HepG2 (cell line): ENCODE results near the gene NFATC3. TPM values are rescaled to one million over a fixed set of nuclear protein-coding genes. Genes with fewer than 3 reads are reported as not detected.

Source experiments
- ATM ChIP-seq: fragments of 450-650 bp; IDR thresholded peaks from 2 replicates; pipeline ENCODE4 v1.7.1; 2017; ENCODE audit warnings: mild to moderate bottlenecking, borderline replicate concordance
- BCLAF1 ChIP-seq: fragments of 450-650 bp; IDR thresholded peaks from 2 replicates; pipeline ENCODE4 v1.6.1; 2017; ENCODE audit warnings: mild to moderate bottlenecking
- BRCA1 ChIP-seq: sonication (generic); formaldehyde crosslinking; IDR thresholded peaks from 2 replicates; pipeline ENCODE4 v1.4.0; 2020; ENCODE audit warnings: missing genetic modification reagents
- CCAR2 ChIP-seq: fragments of 200-400 bp; formaldehyde crosslinking; optimal IDR thresholded peaks from 2 replicates; pipeline ENCODE3; 2018; ENCODE audit warnings: low read depth, mild to moderate bottlenecking, low read length, moderate library complexity
- DMTF1 ChIP-seq: sonication (generic); formaldehyde crosslinking; IDR thresholded peaks from 2 replicates; pipeline ENCODE4 v1.4.0; 2020; ENCODE audit warnings: mild to moderate bottlenecking, missing genetic modification reagents
- HMGA1 ChIP-seq: sonication (generic); formaldehyde crosslinking; conservative IDR thresholded peaks from 2 replicates; pipeline ENCODE4 v1.4.0; 2020; ENCODE audit warnings: missing genetic modification reagents
- IRF2 ChIP-seq: IDR thresholded peaks from 2 replicates; pipeline ENCODE4 v1.6.1; 2018; ENCODE audit warnings: missing genetic modification reagents, missing compliant biosample characterization
- KLF12 ChIP-seq: sonication (generic); formaldehyde crosslinking; IDR thresholded peaks from 2 replicates; pipeline ENCODE4 v1.4.0; 2020; ENCODE audit warnings: missing genetic modification reagents, borderline replicate concordance
- MIXL1 ChIP-seq: IDR thresholded peaks from 2 replicates; pipeline ENCODE4 v1.6.1; 2016
- NBN ChIP-seq: fragments of 450-650 bp; conservative IDR thresholded peaks from 2 replicates; pipeline ENCODE4 v1.6.1; 2017
- SMARCC2 ChIP-seq: fragments of 450-650 bp; IDR thresholded peaks from 2 replicates; pipeline ENCODE4 v1.6.1; 2017; ENCODE audit warnings: antibody characterized with exemption, mild to moderate bottlenecking
- TRIM22 ChIP-seq: fragments of 450-650 bp; IDR thresholded peaks from 2 replicates; pipeline ENCODE4 v1.6.1; 2017
- UBTF ChIP-seq: sonication (generic); formaldehyde crosslinking; IDR thresholded peaks from 2 replicates; pipeline ENCODE4 v1.4.0; 2020; ENCODE audit warnings: mild to moderate bottlenecking, missing genetic modification reagents
- YEATS4 ChIP-seq: sonication (generic); formaldehyde crosslinking; IDR thresholded peaks from 2 replicates; pipeline ENCODE4 v1.4.0; 2020; ENCODE audit warnings: missing genetic modification reagents, borderline replicate concordance
- ZBTB2 ChIP-seq: sonication (generic); formaldehyde crosslinking; IDR thresholded peaks from 2 replicates; pipeline ENCODE4 v1.8.0; 2022; ENCODE audit warnings: low read depth, missing genetic modification reagents
- ZFX ChIP-seq: sonication (generic); formaldehyde crosslinking; IDR thresholded peaks from 2 replicates; pipeline ENCODE4 v1.4.0; 2020; ENCODE audit warnings: mild to moderate bottlenecking, low read depth, missing genetic modification reagents, moderate library complexity
- ZNF136 ChIP-seq: sonication (generic); formaldehyde crosslinking; IDR thresholded peaks from 2 replicates; pipeline ENCODE4 v1.8.1; 2022; ENCODE audit warnings: low read depth, mild to moderate bottlenecking, moderate library complexity, missing genetic modification reagents
- ZNF570 ChIP-seq: sonication (generic); formaldehyde crosslinking; IDR thresholded peaks from 2 replicates; pipeline ENCODE4 v1.4.0; 2020; ENCODE audit warnings: mild to moderate bottlenecking, missing genetic modification reagents, borderline replicate concordance
- ZNF75D ChIP-seq: sonication (generic); formaldehyde crosslinking; IDR thresholded peaks from 2 replicates; pipeline ENCODE4 v1.8.1; 2023; ENCODE audit warnings: missing genetic modification reagents, mild to moderate bottlenecking, borderline replicate concordance
- polyA plus RNA-seq, 8 experiments: library from polyadenylated mRNA; depleted of rRNA in 3 of 8; stranded (reverse) in 7 of 8; unstranded in 1 of 8; fragments of >200 nt; fragmentation: Illumina TruSeq in 4 of 8; extraction: Trizol in 4 of 8; gene quantifications; 2 replicates each; pipeline versions ENCODE4 v1.2.1 to v1.2.3, GENCODE V29; 2011 to 2016; ENCODE audit warnings: low read depth in 4 of 8, missing spikeins in 1 of 8, mixed read lengths in 1 of 8; ENCODE audit not compliant: insufficient read depth in 1 of 8
- total RNA-seq, 5 experiments: library from RNA; depleted of rRNA; stranded (reverse); fragments of >200 nt; fragmentation: Illumina TruSeq; extraction: Trizol; gene quantifications; 2 replicates each; pipeline ENCODE4 v1.2.3, GENCODE V29; 2016; ENCODE audit warnings: low read depth in 1 of 5

NFATC3 gene
- total and polyA plus RNA-seq, 2 of the 13 experiments (the other 11 are each of a cell fraction or from before 2014, with no cell fraction given) = 52.6 to 62.7 TPM

GRCh38 chr16:68244903-68245853, 160.0 kb downstream of the NFATC3 start, which contains the start of gene PLA2G15 (continued):
- TF ChIP-seq DMTF1 (CRISPR knock-in tag) (no peak), YEATS4 (CRISPR knock-in tag) (peak; percentile 88; the same call in 1 of the 2 replicates), ZNF570 (CRISPR knock-in tag) (no peak), ZBTB2 (CRISPR knock-in tag) (peak; percentile 66), SMARCC2 (no peak), MIXL1 (CRISPR knock-in tag) (no peak), ZFX (CRISPR knock-in tag) (peak; percentile 87), HMGA1 (CRISPR knock-in tag) (no peak), BCLAF1 (no peak), ZNF136 (0 out of 2 replicates have a peak, but pooled peaks have one; percentile 59), IRF2 (CRISPR knock-in tag) (peak; percentile 76; the same call in 1 of the 2 replicates), BRCA1 (peak; percentile 34; the same call in 1 of the 2 replicates), NBN (no peak), TRIM22 (no peak), CCAR2 (no peak), KLF12 (peak; percentile 92), ZNF75D (CRISPR knock-in tag) (no peak), ATM (no peak), UBTF (CRISPR knock-in tag) (peak; percentile 70)
